Neuronal stem cell (in vitro differentiated cells): ENCODE measurements around the gene DPPA4.
A peak's percentile ranks its signal among the peaks of the same experiment; 100 is the strongest.
"Not testable (repeated sequence)": the region's sequence is repeated elsewhere in the genome, so short reads cannot be mapped to it uniquely, and the experiment has no call there.

ENCODE experiments used
- DNase-seq: peaks from one replicate; pipeline ENCODE4 v3.0.0-alpha.2; 2013; ENCODE audit warnings: low spot score
- H2AFZ ChIP-seq: one replicate; pipeline ENCODE4 v1.6.1; 2013; ENCODE audit warnings: mild to moderate bottlenecking, low read length, inconsistent platforms
- H2AK5ac ChIP-seq: 2 replicates; pipeline ENCODE4 v1.6.1; 2013; ENCODE audit warnings: low read depth, mild to moderate bottlenecking, inconsistent platforms, low read length, moderate library complexity, mixed read lengths
- H2BK120ac ChIP-seq: 2 replicates; pipeline ENCODE4 v1.6.1; 2013; ENCODE audit warnings: low read depth, mild to moderate bottlenecking, inconsistent platforms, low read length, moderate library complexity, mixed read lengths
- H2BK12ac ChIP-seq: one replicate; pipeline ENCODE4 v1.6.1; 2013; ENCODE audit warnings: low read length, inconsistent platforms
- H2BK15ac ChIP-seq: 2 replicates; pipeline ENCODE4 v1.6.1; 2013; ENCODE audit warnings: mild to moderate bottlenecking, low read length, inconsistent platforms, mixed read lengths
- H2BK5ac ChIP-seq: one replicate; pipeline ENCODE4 v1.6.1; 2013; ENCODE audit warnings: inconsistent platforms, mild to moderate bottlenecking, low read length, moderate library complexity
- H3K14ac ChIP-seq: one replicate; pipeline ENCODE4 v1.6.1; 2013; ENCODE audit warnings: low read length, inconsistent platforms
- H3K18ac ChIP-seq: 2 replicates; pipeline ENCODE4 v1.6.1; 2013; ENCODE audit warnings: low read length, inconsistent platforms
- H3K23ac ChIP-seq: 2 replicates; pipeline ENCODE4 v1.6.1; 2013; ENCODE audit warnings: low read depth, mild to moderate bottlenecking, mixed read lengths, low read length, inconsistent platforms; ENCODE audit not compliant: poor library complexity
- H3K27ac ChIP-seq: replicated peaks from 3 replicates; pipeline ENCODE4 v1.5.1; 2013; ENCODE audit warnings: low read length, inconsistent platforms
- H3K27me3 ChIP-seq, 3 experiments: 2 replicates each; pipeline ENCODE4 v1.6.1; 2013; ENCODE audit warnings: low read length in 3 of 3, mild to moderate bottlenecking in 2 of 3, inconsistent platforms in 1 of 3, low read depth in 1 of 3, mixed read lengths in 1 of 3, moderate library complexity in 1 of 3; ENCODE audit not compliant: control insufficient read depth in 3 of 3, insufficient read depth in 3 of 3
- H3K36me3 ChIP-seq, 2 donors: replicated peaks in 1 of 2; 2 replicates each; pipeline ENCODE4 v1.6.1; 2013; ENCODE audit warnings: low read length in 2 of 2; ENCODE audit not compliant: control insufficient read depth in 2 of 2, insufficient read depth in 2 of 2
- H3K4ac ChIP-seq: 2 replicates; pipeline ENCODE4 v1.6.1; 2013; ENCODE audit warnings: inconsistent platforms, mild to moderate bottlenecking, low read length, moderate library complexity
- H3K4me1 ChIP-seq, 2 donors: 1 replicate in 1 of 2; 2 replicates in 1 of 2; pipeline ENCODE4 v1.6.1; 2013; ENCODE audit warnings: low read length in 2 of 2, low read depth in 1 of 2; ENCODE audit not compliant: control insufficient read depth in 2 of 2, insufficient read depth in 1 of 2
- H3K4me2 ChIP-seq: one replicate; pipeline ENCODE4 v1.6.1; 2013; ENCODE audit warnings: mild to moderate bottlenecking, low read length, inconsistent platforms; ENCODE audit not compliant: insufficient read depth, poor library complexity, severe bottlenecking
- H3K4me3 ChIP-seq, 2 donors: 2 replicates each; pipeline ENCODE4 v1.5.1; 2013; ENCODE audit warnings: low read length in 2 of 2, mild to moderate bottlenecking in 2 of 2, inconsistent platforms in 1 of 2, moderate library complexity in 1 of 2
- H3K79me1 ChIP-seq: one replicate; pipeline ENCODE4 v1.6.1; 2013; ENCODE audit warnings: low read depth, mild to moderate bottlenecking, inconsistent platforms, low read length, moderate library complexity
- H3K9ac ChIP-seq: one replicate; pipeline ENCODE4 v1.6.1; 2013; ENCODE audit warnings: mild to moderate bottlenecking, low read depth, low read length, inconsistent platforms; ENCODE audit not compliant: poor library complexity
- H3K9me3 ChIP-seq, 2 donors: replicated peaks in 1 of 2; 2 replicates each; pipeline versions ENCODE3 to v1.6.1; 2013; ENCODE audit warnings: low read length in 2 of 2, mild to moderate bottlenecking in 2 of 2, inconsistent platforms in 1 of 2, low read depth in 1 of 2, mixed read lengths in 1 of 2, moderate library complexity in 1 of 2; ENCODE audit not compliant: control insufficient read depth in 2 of 2, insufficient read depth in 1 of 2
- H4K8ac ChIP-seq: one replicate; pipeline ENCODE4 v1.6.1; 2013; ENCODE audit warnings: low read depth, mild to moderate bottlenecking, inconsistent platforms, low read length, moderate library complexity
- H4K91ac ChIP-seq: one replicate; pipeline ENCODE4 v1.6.1; 2013; ENCODE audit warnings: low read length, low read depth, mild to moderate bottlenecking, inconsistent platforms; ENCODE audit not compliant: poor library complexity
- WGBS, 2 donors: extraction: QIAGEN DNeasy Blood & Tissue Kit; methylation state at CpG; one replicate each; pipeline ENCODE4 v1.1.7; 2013; ENCODE audit warnings: missing lambda C conversion rate in 2 of 2, mixed read lengths in 1 of 2; ENCODE audit not compliant: insufficient read length in 2 of 2, insufficient replicate concordance in 1 of 2; ENCODE audit errors: extremely low coverage in 2 of 2; 5-methylcytosine and 5-hydroxymethylcytosine counted together

Gene DPPA4

GRCh38 chr3:109375975-109376374 lies 38.6 kb upstream of the DPPA4 start:
- Histone ChIP-seq H3K23ac (no peak overlapping the region), H3K9ac (no peak overlapping the region), H3K9me3 (no peaks in the 10 kb centered on the region), H3K79me1 (no peaks in the 10 kb centered on the region), H2BK12ac (no peak overlapping the region), H3K18ac (no peak overlapping the region), H2AFZ (no peak overlapping the region), H3K27ac (no peak overlapping the region), H3K14ac (no peak overlapping the region), H4K91ac (no peak overlapping the region), H2BK120ac (no peak overlapping the region), H4K8ac (no peak overlapping the region), H2BK15ac (no peak overlapping the region), H3K4ac (no peak overlapping the region), H2AK5ac (no peak overlapping the region), H3K4me3 (no peak overlapping the region), H3K4me1 (no peaks in the 10 kb centered on the region), H3K4me2 (no peak overlapping the region), H3K27me3 (no peaks in the 10 kb centered on the region), H3K36me3 (no peaks in the 10 kb centered on the region), H2BK5ac (no peak overlapping the region)
- no CpG with 5 or more reads among the region's 3 CpGs for WGBS, 2 donors
- DNase-seq: no peak

- H2AFZ ChIP-seq, H3K4me2 ChIP-seq, DNase-seq, H4K91ac ChIP-seq, H2BK15ac ChIP-seq, H3K4me1 ChIP-seq, H3K18ac ChIP-seq, H2AK5ac ChIP-seq, H3K27ac ChIP-seq, H3K14ac ChIP-seq, H3K23ac ChIP-seq, H2BK5ac ChIP-seq, H3K9ac ChIP-seq, H3K4ac ChIP-seq, H2BK120ac ChIP-seq, H3K9me3 ChIP-seq, H2BK12ac ChIP-seq, H4K8ac ChIP-seq, H3K79me1 ChIP-seq, H3K4me3 ChIP-seq, H3K27me3 ChIP-seq, H3K36me3 ChIP-seq: not testable (repeated sequence)
- no CpG with 5 or more reads among the region's 4 CpGs for WGBS, 2 donors
Measured at GRCh38 chr3:109374434-109374833, 37.1 kb upstream of the DPPA4 start.

- no peak overlapping the region for H4K8ac ChIP-seq
- no CpG with 5 or more reads among the region's 2 CpGs for WGBS, 2 donors
- no peak for DNase-seq
Measured at GRCh38 chr3:109373933-109374332, 36.6 kb upstream of the DPPA4 start.

GRCh38 chr3:109372639-109373038 lies 35.3 kb upstream of the DPPA4 start:
- Histone ChIP-seq H3K14ac (no peak overlapping the region), H4K91ac (no peak overlapping the region), H4K8ac (no peak overlapping the region), H3K4me1 (no peaks in the 10 kb centered on the region), H2AFZ (peak overlapping the region; percentile 30), H3K18ac (no peak overlapping the region), H3K4me3 (no peak overlapping the region), H3K23ac (no peak overlapping the region), H2BK120ac (no peak overlapping the region), H2BK15ac (no peak overlapping the region), H3K9ac (no peak overlapping the region), H2BK12ac (no peak overlapping the region), H3K4me2 (no peak overlapping the region), H3K4ac (no peak overlapping the region), H2BK5ac (no peak overlapping the region), H3K9me3 (no peaks in the 10 kb centered on the region), H3K27me3 (no peaks in the 10 kb centered on the region), H3K79me1 (no peaks in the 10 kb centered on the region), H3K36me3 (no peaks in the 10 kb centered on the region), H2AK5ac (no peak overlapping the region), H3K27ac (no peak overlapping the region)
- no peak for DNase-seq

More at GRCh38 chr3:109373933-109374332, 36.6 kb upstream of the DPPA4 start:
- Histone ChIP-seq H4K91ac (no peak overlapping the region), H2BK15ac (no peak overlapping the region), H3K4me3 (no peak overlapping the region), H3K9ac (no peak overlapping the region), H3K79me1 (no peaks in the 10 kb centered on the region), H3K36me3 (no peaks in the 10 kb centered on the region), H3K18ac (no peak overlapping the region), H2BK120ac (no peak overlapping the region), H3K27ac (no peak overlapping the region), H3K23ac (no peak overlapping the region), H2BK5ac (no peak overlapping the region), H2AFZ (no peak overlapping the region), H2BK12ac (no peak overlapping the region), H3K4me2 (no peak overlapping the region), H3K4me1 (no peaks in the 10 kb centered on the region), H3K27me3 (no peaks in the 10 kb centered on the region), H3K4ac (no peak overlapping the region), H2AK5ac (no peak overlapping the region), H3K14ac (no peak overlapping the region), H3K9me3 (no peaks in the 10 kb centered on the region)
